GM18861 (cell line): ENCODE data around the gene DMD.
"Not testable (repeated sequence)": the region's sequence is repeated elsewhere in the genome, so short reads cannot be mapped to it uniquely, and the experiment has no call there.

ENCODE experiments used
- ATAC-seq: cut with Tn5 transposase; IDR thresholded peaks from one replicate; pipeline ENCODE4 v1.9.1; 2021; ENCODE audit not compliant: unreplicated experiment

DMD gene

DNA sequence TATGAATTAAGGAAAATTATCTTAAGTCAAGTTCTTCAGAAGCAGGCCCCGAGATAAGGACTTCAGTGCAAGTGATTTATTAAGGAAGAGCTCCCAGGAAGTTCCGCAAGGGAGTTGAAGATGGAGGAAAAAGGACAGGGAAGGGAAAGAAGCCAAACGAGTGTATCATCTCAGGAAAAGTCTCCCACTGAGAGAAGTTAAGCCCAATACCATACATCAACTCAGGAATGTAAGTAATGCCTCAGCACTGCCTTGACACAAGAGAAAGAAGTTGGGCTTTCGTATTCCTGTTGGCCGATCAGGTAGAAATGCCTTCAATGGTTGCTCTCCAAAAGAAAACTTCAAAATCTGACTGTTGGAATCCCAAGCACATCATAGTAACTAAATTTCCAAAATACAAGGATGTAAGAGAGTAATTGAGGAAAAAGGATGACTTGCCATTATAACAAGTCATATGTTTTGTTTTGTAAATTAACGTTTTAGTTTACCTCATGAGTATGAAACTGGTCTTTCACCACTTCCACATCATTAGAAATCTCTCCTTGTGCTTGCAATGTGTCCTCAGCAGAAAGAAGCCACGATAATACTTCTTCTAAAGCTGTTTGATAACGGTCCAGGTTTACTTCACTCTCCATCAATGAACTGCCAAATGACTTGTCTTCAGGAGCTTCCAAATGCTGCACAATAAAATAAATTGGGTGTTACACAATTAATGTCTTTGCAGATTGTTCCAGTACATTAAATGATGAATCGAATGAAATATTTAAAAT is 566.7 kb downstream of the DMD start:
- no peak for ATAC-seq

DNA sequence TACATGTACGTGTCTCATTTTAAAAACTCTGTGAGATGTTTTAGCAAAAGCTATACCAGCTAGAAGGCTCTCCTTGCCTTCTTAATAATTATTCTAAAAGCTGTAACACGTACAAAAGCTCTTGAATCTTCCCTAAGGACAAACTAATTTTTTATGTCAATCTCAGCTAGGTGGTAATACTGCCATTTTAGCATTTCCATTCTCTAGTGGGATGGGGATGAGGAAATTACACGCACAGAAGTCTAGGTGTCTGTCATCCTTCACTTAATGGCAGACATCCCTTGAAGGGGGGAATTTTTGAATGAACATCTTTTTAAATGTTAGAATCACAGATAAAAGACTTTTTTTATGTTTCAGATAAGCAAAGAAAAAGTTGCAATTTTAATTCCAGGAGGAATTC is 569.1 kb downstream of the DMD start:
- ATAC-seq: no peak

DNA sequence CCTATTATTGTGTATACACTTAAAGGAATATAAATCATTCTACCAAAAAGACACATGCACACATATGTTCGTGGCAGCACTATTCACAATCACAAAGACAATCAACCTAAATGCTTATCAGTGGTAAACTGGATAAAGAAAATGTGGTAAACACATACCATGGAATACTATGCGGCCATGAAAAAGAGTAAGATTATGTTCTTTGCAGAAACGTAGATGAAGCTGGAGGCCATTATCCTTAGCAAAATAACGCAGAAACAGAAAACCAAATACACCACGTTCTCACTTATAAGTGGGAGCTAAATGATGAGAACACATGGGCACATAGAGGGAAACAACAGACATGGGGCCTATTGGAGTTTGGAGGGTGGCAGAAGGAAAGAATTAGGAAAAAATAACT is 593.2 kb downstream of the DMD start:
- ATAC-seq: no peak

DNA sequence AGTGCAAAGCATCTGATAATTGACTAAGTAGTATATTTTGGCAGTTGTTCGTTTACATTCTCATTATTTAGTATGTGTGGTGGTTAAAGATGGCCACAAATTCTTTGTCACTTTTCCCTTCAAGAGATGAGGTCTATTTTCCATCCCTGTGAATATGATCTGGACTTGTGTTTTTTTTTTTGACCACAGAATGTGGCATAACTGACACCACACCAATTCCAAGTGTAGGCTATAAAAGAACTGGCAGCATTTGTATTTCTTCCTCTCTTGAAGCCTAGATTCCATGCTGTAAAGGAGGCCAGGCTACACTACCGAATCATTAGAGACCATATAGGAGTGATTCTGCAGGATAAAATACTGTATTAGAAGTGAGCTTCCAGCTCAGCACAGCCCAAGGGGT is 596.6 kb downstream of the DMD start:
- no peak for ATAC-seq

DNA sequence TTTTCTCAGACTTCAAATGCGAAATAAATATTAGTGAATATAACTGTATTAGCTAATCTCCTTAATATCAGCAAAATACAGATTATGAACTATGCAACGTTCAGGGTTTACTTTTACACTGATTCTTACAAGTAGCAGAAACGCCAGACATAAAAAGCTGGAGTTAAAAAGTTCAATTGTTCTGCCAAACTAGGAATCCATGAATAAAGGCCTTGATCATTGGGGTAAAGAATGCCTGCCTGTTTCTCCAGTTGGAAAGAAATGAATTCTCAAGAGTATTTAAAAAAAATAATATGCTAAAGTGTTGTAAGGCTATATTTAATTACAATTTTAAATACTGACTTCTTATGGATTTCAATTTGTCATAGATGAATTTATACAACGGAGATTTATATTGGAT is 612.2 kb downstream of the DMD start:
- no peak for ATAC-seq

DNA sequence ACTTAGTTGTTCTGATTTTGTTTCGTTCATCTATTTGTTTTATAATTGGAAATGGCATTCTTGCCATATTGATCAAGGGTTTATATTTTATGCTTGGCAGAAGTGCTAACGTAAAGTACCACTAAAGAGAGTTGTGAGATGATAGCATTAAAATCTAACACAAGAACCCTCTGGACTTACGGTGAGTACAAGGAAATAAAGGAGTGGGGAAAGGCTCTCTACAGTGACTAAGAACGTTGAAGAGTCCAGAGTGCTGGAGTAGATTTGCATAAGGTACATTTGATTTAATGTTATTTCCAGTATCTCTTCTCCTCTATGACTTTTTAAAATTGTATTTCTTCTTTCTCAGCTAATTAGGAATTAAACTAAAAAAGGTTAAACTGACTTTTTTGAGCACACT is 612.6 kb downstream of the DMD start:
- no peak for ATAC-seq

DNA sequence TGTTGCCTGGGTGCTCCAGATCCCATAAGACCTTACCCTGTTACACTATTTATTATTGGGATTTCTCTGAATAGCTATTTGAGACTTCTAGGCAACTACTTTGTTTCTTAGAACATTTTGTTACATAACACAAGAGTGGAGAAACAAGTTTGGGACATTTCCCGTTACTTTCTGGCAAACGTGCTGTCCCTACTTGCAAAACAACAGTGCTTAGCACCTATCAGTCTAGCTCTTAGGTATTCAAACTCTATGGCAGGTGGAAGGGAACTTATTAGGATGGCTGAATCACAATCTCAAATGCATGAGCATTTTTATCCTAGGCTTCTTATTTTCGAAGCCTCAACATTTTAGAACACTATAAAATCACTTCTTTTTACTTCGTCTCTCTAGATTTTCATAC is 613.6 kb downstream of the DMD start:
- no peak for ATAC-seq

DNA sequence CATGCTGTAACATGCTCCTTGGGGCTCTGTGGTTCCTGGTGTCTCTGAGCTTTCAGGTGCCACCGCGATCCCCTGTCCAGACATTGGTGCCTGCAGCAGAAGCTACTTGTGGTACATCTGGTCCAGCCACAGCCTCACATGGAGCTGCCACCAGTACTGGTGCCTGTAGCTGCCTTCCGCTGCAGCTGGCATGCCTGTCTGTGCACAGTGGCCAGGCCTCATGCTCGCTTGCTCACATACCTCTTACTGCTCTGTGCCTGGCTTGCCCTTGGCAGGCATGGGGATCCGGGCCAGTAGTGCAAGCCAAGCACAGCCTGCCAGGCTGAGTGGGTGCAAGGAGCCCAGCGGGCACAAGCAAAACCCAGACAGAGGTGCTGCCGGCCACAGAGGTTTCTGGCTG is 618.6 kb downstream of the DMD start:
- no peak for ATAC-seq

DNA sequence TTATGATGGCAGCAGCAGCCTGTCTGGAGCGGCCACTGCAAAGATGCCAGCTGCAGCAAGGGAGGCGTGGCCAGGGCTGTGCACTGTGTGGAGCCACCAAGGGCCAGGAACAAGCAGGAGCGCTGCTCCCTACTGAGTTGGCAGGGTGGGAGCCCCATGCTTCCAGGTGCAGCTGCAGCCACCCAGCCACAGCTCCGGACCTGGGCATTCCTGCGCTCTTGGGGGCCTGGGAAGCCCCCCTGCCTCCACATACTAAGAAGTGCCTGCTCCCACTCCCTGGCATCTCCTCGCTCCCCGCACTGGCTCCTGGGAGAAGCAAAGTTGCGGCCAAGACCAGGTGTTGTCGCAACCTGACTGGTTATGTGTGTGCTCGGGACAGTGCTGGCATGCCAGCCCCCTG is 619.8 kb downstream of the DMD start:
- ATAC-seq: no peak

DNA sequence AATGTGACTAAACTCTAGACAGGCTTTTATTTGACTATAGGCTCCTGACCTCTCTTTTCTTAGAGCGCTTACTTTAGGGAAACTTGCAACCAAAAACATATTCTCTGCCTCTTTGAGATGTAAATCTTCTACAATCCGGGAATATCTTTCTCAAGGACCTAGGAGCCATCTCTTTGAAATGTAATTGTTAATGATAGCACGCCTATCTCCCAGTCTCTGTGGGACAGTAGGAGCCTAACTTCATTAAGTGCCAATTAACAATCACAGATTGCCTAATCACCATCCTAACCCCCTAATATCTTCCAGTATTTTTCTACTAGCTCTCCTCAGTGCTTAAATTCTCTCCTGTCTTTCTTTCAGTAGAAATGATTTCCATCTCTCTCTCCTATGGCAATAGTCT is 628.6 kb downstream of the DMD start:
- ATAC-seq: no peak

DNA sequence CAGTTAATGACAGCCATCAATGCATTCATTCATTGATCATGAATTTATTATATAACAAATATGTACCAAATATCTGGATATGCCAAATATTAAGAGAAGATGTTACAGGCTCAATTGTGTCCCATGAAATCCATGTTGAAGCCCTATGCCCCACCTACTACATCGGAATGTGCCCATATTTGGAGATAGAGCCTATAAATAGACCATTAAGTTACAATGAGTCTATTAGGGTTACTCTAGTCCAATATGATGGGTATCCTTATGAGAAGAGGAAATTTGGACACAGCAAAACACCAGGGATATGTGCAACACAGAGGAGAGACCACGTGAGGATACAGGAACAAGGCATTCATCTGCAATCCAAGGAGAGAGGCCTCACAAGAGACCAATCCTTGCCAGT is 634.5 kb downstream of the DMD start:
- ATAC-seq: no peak

DNA sequence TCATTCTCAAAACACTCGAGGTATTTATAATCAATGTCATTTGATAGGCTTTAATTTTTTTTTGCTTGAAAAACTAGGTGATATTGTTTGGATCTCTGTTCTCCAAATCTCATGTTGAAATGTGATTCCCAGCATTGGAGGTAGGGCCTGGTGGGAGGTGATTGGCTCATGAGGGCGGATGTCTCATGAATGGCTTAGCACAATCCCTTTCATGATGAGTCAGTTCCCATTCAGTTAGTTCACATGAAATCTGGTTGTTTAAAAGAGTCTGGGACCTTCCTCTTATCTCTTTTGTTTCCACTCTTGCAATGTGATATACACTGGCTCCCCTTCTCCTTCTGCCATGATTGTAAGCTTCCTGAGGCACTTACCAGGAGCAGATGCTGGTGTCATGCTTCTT is 638.7 kb downstream of the DMD start:
- no peak for ATAC-seq

DNA sequence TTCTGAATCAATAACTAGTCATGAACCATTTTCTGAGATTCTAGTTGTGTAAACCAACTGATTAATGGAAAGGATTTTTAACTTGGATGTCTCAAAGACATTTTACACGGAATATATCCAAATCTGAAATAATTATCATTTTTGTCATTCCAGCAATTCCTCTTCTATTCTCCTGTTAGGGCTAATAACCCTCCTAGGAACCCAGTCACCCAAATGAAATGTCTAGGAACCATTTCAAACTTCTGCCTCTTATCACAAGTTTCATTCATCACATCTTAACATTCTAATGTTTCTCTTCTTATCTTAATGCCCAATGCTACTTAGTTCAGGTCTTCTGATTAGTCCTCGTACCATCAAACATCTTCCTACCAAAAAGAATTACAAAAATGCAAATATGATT is 639.8 kb downstream of the DMD start:
- no peak for ATAC-seq

DNA sequence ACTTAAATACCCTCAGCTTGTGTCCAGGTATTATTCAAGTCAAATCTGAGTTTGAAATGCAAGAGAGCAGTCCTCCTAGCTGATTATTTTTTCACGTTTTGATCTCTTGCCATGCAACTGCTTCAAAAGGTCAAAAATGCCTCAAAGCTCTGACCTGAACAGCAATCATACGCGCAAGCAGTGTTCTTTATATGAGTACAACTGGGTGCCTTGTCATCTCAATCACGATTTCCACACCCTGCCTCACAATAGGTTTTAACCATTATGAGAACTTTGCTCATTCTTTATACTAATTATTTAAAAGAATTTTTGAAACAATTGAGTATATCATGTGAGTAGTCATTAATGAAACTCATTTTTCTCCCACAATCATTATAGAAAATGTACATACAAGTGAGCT is 649.1 kb downstream of the DMD start:
- no peak for ATAC-seq

DNA sequence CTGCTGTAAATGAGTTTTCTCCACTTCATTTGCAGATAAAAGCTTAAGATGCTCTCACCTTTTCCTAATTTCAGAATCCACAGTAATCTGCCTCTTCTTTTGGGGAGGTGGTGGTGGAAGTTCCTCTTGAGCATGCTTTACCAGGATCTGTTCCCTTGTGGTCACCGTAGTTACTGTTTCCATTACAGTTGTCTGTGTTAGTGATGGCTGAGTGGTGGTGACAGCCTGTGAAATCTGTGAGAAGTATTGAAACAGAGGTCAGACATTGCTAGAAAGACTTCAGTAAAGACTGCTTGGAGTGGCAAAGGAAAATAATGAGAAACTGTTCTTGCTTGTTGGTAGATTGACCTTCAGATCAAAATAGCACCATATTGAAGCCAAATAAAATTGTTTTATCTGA is 666.2 kb downstream of the DMD start:
- no peak for ATAC-seq

DNA sequence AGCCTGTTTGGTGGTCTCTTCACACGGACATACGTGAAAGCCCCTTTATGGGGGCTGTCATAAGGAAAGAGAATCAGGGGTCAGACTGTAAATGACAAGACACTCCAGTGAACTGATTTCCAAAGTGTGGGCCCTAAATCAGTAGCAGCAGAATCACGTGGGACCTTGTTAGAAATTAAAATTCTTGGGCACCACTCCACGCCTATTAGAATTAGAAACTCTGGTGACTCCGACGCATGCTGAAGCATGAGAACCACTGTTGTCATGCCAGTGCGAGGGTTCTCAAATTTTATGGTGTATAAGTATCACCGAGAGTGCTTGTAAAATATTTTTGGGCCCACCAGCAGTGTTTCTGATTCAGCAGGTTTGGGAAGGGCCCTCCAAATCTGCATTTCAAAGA is 672.8 kb downstream of the DMD start:
- ATAC-seq: no peak

DNA sequence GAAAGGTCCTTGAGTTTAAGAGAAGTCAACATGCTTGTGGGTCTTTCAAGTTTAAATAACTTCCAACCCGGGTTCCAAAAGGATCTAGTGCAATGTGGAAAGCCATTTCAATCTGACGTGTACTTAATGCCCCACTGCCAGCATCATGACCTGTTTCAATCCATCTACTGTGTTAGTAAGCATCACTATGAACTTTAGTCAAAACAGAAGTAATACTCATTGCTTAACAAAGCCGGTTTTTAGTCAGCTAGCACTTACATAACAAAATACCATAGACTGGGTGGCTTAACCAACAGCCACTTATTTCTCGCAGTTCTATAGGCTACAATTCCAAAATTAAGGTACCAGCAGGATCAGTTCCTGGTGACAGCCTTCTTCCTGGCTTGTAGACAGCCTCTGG is 677.5 kb downstream of the DMD start:
- ATAC-seq: peak; percentile 80

DNA sequence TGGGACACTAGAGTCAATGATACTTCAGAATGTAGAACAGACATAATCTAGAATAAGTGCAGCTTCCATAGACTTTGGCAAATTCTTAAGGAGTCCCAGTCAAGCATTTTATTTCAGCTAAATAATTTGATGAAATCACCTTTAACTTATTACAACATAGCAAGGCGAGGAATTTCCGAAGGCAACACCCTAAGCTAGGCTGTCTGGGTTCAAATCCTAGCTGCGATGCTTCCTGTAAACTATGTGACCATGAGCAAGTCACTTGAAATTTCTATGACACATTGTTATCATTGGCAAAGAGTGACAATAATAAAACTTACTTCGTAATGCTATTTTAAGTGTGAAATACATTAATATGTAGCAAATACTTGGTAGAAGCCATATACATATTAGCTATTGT is 679.1 kb downstream of the DMD start:
- ATAC-seq: no peak

DNA sequence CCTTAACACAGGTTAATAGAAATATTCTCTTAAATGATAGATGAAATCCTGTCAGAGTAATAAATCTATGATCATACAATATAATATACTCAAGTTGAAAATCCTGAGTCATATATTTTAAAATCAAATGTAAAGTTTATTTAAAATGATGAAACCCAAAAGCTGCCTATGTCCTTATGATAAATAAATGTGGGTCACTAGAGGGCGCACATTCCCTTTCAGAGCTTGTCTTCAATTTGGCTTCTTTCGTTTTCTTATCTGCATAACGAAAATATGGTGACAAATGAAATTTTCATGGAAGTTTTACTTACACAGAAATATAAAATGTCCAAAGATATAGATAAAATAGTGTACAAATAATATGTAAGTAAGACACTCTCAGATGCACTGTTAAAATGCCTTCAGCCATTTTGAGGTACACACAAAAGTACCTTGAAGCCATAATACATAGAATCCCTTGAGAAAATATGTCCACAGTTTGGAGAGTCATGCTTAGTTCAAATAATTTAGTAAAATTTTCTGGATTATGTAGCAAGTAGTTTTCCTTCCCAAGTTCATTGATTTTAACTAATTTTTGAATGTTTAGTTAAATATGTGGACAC is 680.4 kb downstream of the DMD start:
- ATAC-seq: no peak

DNA sequence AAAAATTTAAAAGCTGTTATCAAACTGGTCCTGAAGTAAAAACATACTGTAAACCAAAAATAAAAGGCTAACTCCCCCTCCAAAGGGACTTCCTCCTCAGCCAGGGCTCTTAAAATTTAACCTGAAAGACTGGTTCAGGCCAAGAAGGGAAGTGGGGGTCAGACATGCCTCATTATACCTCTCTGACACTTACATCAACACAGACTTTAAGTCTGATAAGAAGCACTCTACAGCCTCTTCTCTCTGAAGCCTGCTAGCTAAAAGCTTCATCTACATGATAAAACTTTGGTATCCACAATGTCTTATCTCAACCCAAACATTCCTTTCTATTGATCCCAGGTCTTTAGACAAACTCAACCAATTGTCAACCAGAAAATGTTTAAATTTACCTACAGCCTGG is 682.9 kb downstream of the DMD start:
- not testable (repeated sequence) for ATAC-seq

DNA sequence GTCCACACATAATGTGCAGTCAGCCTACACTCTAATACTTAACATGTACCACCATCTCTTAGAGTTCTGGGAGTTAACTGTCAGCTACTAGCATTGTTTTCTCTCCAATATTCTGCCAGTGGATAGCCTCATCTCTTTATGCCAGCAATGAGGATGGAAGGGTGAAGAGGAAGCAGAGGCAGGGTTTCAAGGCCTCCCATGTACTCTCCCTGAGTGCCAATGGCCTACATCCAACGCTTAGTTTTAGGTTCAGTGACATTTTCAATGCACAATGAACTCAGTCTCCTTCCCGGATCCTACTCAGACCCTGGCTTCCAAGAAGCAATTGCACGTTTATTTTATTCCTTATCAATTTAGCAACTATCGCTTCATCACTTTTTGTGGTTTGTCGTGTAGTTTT is 686.1 kb downstream of the DMD start:
- ATAC-seq: no peak

DNA sequence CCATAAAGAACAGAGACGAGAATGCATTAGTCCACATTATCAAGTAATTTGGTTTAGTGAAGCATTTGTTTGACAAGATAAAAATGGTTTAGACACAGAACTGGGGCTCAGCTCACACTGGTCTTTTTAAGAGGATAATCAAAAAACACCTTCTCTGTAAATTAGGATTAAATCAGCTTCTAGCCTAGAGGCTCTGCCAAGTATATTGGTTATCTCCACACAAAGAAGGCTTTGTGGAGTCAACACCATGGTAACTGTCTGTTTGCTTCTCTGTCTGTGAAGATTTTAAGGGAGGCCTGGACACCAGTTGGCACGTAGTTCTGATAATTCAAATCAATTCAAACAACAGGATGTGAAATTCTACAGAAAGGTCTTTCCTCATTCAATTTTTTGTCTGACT is 687.0 kb downstream of the DMD start:
- no peak for ATAC-seq

DNA sequence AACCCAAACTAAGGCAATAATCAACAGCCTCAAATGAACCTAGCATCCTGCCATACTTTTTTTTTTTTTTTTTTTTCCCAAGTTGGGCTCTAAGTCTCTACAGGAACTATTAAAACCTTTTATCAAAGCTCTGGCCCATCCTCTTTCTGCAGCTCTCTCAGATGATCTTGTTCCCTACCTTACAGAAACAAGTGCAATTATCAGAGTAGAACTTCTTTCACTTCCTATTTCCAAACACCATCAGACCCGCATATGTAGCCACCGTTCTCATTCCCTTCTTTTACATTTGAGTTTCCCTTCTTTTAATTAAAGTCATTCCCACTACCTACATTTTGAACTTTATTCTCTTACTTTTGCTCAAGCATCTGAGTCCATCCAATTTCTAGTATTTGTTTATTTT is 690.6 kb downstream of the DMD start:
- ATAC-seq: no peak
